Inferior parietal cortex (tissue), 1 donor: ENCODE measurements around the gene TXNRD2.
"Not testable (repeated sequence)": the region's sequence is repeated elsewhere in the genome, so short reads cannot be mapped to it uniquely, and the experiment has no call there.

Experiments used
- DNase-seq: peaks from one replicate; pipeline ENCODE4 v3.0.0-alpha.2; 2016; ENCODE audit errors: extremely low spot score

The TXNRD2 gene

GRCh38 chr22:19923914-19924513 is 17.6 kb downstream of the TXNRD2 start:
- DNase-seq, result no peak

GRCh38 chr22:19921544-19922081 is 20.0 kb downstream of the TXNRD2 start:
- DNase-seq, result no peak

GRCh38 chr22:19919701-19920363 is 21.8 kb downstream of the TXNRD2 start:
- no peak for DNase-seq

- no peak for DNase-seq
Measured at GRCh38 chr22:19918332-19919106, 23.1 kb downstream of the TXNRD2 start.

- DNase-seq, result no peak
Measured at GRCh38 chr22:19917389-19918138, 24.1 kb downstream of the TXNRD2 start.

- no peak for DNase-seq
Measured at GRCh38 chr22:19916941-19917340, 24.7 kb downstream of the TXNRD2 start.

GRCh38 chr22:19916006-19916405 is 25.6 kb downstream of the TXNRD2 start:
- DNase-seq, result no peak

GRCh38 chr22:19915287-19915954 is 26.2 kb downstream of the TXNRD2 start:
- no peak for DNase-seq

- no peak for DNase-seq
Measured at GRCh38 chr22:19914201-19914943, 27.2 kb downstream of the TXNRD2 start.

- DNase-seq, result no peak
Measured at GRCh38 chr22:19913337-19913936, 28.2 kb downstream of the TXNRD2 start.

- DNase-seq, result no peak
Measured at GRCh38 chr22:19912271-19912999, 29.2 kb downstream of the TXNRD2 start.

GRCh38 chr22:19911540-19912270 is 29.9 kb downstream of the TXNRD2 start:
- no peak for DNase-seq

- DNase-seq, result no peak
Measured at GRCh38 chr22:19910180-19910744, 31.4 kb downstream of the TXNRD2 start.

- DNase-seq, result peak; percentile 89
Measured at GRCh38 chr22:19909350-19910179, 32.1 kb downstream of the TXNRD2 start.

GRCh38 chr22:19907902-19908301 is 33.7 kb downstream of the TXNRD2 start:
- DNase-seq, result not testable (repeated sequence)

- DNase-seq, result not testable (repeated sequence)
Measured at GRCh38 chr22:19906864-19907263, 34.8 kb downstream of the TXNRD2 start.
